Epithelial cell of proximal tubule (primary cell): ENCODE results near the gene GRK5. TPM values are rescaled to one million over a fixed set of nuclear protein-coding genes. Genes with fewer than 3 reads are reported as not detected.

Source experiments
- DNase-seq: peaks from one replicate; pipeline ENCODE4 v3.0.0-alpha.2; 2011; ENCODE audit warnings: low read depth
- H3K4me3 ChIP-seq: 2 replicates; pipeline ENCODE4 v1.5.1; 2011; ENCODE audit warnings: low read depth, mild to moderate bottlenecking, low read length
- total RNA-seq: library from RNA; depleted of rRNA; stranded (reverse); fragments of >200 nt; gene quantifications from 2 replicates; pipeline ENCODE4 v1.2.3, GENCODE V29; 2015
- TF ChIP-seq, protein P1 (sequence below): conservative IDR thresholded peaks from 2 replicates; pipeline ENCODE4 v1.5.1; 2012; ENCODE audit warnings: low read depth, mild to moderate bottlenecking, low read length

The GRK5 gene
- total RNA-seq, 1 donor from 2014 or later, result 2.8 TPM

DNA sequence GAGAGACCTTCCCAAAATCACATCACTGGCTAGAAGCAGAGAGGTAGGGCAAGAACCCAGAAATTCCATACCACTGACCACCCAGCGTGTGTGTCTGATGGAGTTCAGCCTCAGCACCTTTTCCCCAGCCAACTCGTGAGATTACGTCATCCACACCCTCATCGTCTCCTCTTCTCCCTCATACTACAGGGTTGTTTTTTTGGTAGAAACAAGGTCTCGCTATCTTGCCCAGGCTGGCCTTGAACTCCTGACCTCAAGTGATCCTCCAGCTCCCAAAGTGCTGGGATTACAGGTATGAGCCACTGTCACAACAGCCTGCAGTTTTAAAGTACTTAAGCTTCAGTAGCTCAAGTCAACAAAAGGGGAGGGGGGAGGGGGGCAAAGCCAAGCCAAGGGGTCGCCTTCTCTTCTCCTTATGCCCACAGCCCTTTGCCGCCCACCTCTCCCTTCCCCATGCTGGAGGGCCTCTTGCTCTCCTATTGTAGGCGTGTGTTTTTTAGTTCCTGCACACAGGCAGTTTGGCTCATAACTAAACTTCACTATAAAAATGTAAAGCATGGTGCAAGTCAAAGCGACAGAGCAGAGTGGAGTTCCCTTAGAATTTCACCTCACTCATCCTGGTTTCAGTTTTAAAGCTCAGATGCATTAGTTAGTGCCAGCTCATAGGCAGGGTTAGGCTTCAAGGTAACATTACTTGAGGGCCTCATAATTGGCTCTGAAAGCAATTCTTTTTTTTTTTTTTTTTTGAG, 23.5 kb upstream of the GRK5 start:
- H3K4me3 ChIP-seq, result no peak overlapping the region
- TF ChIP-seq, protein P1, sequence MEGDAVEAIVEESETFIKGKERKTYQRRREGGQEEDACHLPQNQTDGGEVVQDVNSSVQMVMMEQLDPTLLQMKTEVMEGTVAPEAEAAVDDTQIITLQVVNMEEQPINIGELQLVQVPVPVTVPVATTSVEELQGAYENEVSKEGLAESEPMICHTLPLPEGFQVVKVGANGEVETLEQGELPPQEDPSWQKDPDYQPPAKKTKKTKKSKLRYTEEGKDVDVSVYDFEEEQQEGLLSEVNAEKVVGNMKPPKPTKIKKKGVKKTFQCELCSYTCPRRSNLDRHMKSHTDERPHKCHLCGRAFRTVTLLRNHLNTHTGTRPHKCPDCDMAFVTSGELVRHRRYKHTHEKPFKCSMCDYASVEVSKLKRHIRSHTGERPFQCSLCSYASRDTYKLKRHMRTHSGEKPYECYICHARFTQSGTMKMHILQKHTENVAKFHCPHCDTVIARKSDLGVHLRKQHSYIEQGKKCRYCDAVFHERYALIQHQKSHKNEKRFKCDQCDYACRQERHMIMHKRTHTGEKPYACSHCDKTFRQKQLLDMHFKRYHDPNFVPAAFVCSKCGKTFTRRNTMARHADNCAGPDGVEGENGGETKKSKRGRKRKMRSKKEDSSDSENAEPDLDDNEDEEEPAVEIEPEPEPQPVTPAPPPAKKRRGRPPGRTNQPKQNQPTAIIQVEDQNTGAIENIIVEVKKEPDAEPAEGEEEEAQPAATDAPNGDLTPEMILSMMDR, result no peak
- no peak for DNase-seq

DNA sequence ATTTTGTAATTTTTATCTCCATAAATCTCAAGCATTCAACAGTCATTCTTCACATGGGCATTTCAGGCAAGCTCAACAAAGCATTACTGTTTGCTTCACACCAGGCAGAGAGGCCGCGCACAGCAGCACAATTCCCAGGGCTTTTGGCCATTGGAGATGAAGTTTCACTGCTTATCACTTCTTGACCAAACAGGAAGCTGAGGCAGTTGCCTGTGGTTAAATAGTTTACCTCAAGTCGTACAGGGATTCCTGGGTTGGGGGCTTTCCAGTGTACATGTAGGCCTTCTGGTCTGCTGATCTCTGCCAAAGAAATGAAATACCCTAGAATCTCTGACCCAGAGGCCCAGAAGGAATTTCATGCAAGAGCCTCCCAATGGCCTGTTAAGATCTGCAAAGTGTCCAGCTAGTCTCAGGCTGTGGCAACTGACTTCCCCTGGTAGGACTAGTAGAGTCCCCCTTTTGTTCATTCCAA, 17.5 kb upstream of the GRK5 start:
- no peak for DNase-seq

DNA sequence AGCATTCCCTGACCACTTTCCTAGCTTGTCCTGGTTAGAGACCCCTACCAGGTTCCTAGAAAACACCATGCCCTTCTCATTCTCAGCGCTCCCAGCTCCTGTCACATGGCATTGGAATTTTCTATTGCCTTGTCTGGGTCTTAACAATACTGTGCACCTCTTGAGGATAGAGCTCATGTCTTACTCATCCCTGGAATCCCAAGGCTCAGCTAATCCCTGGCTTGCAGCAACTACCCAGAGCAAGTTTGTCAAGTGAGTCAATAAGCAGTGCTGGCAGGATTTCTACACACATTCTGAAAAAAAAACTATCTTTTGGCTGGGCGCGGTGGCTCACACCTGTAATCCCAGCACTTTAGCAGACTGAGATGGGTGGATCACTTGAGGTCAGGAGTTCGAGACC, 17.0 kb upstream of the GRK5 start:
- TF ChIP-seq, protein P1, result no peak
- no peak overlapping the region for H3K4me3 ChIP-seq
- peak; percentile 85 for DNase-seq

More for the DNA sequence above, 17.5 kb upstream of the GRK5 start:
- H3K4me3 ChIP-seq, result no peak overlapping the region
- TF ChIP-seq, protein P1, result no peak

DNA sequence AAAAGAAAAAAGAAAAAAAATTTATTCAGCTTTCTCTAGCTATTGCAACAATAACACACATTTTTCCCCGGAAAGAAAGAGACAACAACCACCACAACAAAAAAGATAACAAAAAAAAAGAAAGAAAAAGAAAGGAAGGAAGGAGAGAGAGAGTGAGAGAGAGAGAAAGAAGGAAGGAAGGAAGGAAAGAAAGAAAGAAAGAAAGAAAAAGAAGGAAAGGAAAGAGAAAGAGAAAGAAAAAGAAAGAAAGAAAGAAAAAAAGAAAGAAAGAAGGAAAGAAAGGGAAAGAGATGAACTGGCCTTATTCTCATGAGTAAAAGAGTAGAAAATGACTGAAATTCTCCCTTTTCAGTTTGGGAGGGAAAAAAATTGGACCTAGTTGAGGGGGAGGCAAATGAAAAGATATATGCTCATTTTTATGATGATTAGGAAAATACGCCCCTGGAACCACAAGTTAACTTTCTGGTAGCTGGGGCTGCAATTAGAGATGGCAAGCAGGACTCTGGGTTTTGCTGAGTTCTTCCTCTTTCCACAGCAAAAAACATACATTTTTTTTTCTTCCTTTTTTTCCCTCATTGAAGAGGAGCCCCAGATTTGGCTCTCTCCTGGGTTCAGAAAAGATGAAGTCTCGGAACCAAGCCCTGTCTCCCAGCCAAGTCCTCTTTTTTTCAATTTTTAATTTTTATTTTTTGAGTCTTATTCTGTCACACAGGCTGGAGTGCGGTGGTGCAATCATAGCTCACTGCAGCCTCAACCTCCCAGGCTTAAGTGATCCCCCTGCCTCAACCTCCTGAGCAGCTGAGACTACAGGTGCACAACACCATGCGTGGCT, 16.2 kb upstream of the GRK5 start:
- no peak for DNase-seq
- TF ChIP-seq, protein P1, result no peak
- no peak overlapping the region for H3K4me3 ChIP-seq

DNA sequence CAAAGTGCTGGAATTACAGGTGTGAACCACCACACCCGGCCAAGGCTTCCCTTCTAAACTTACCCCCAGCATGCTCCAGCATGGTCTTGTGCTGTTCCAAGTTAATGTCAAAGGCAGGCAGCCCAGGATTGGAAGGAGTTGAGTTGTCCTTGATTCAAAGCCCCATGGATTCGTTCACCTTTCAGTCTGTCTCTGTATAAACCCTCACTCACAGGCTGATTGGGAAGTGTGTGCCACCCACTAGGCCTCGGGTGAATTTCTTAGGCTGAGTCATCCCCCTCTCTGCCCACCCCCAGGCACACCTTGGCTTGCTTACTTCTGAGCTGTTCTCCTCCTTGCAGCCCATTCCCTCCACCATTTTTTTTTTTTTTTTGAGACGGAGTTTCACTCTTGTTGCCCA, 15.5 kb upstream of the GRK5 start:
- no peak overlapping the region for H3K4me3 ChIP-seq
- DNase-seq, result no peak
- TF ChIP-seq, protein P1, result no peak

DNA sequence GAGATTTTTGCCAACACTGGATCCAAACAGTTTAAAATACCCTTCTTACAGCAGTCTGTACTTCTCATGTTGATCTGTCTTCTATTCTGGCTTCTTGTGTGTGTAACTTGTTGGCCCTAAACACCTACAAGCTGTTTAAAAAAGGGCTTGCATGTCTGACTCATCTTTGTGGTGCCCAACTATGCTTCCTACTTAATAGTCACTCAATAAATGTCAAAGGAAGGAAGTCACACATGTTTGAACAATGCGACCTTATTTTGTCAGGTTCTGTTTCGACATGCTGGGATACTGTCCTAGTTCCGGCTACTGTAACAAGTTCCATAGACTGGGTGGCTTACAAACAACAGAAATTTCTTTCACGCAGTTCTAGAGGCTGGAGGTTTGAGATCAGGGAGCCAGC, 9.4 kb upstream of the GRK5 start:
- TF ChIP-seq, protein P1, result no peak
- no peak for DNase-seq
- no peak overlapping the region for H3K4me3 ChIP-seq
